ENCODE results near the gene MLIP.

MLIP gene

DNA sequence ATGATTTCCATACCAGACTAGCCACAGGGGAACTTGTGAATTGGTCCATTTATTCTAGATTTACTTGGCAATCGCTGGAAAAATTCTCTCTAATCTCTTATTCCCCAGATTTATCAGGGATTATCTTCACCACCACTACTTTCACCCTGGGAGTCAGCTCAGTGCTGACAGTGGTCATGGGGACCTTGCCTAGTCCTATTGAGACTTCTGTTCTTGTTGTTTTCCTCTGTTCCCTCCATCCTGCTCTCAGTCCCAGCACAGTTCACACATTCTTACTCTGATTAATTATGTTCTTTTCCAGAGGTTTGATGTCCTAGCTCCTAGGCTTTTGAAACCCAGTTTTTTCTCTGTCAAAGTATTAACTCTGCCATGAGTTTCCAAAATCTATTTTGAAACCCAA, 103.0 kb downstream of the MLIP start:
- Histone ChIP-seq H3K79me2 (ENCODE audit: control insufficient read depth, insufficient read depth, low read length) (no peaks in the 10 kb centered on the region), H3K27me3 (ENCODE audit: insufficient read depth, low read length, poor library complexity) (no peaks in the 10 kb centered on the region), H3K4me2 (ENCODE audit: low read length) (no peak overlapping the region), H4K8ac (ENCODE audit: low read depth, low read length) (no peak overlapping the region), H3K9ac (ENCODE audit: low read length) (no peak overlapping the region), H3K23ac (ENCODE audit: low read length) (no peak overlapping the region), H2AK5ac (ENCODE audit: low read length) (no peak overlapping the region), H3K4me1 (ENCODE audit: control insufficient read depth, low read depth, low read length) (no peaks in the 10 kb centered on the region), H3K18ac (ENCODE audit: low read length) (no peak overlapping the region), H3K56ac (ENCODE audit: low read length) (no peak overlapping the region), H4K5ac (ENCODE audit: low read length) (no peak overlapping the region), H3K4ac (ENCODE audit: low read depth, low read length) (no peak overlapping the region), H3K4me3 (ENCODE audit: low read length) (no peak overlapping the region), H3K79me1 (ENCODE audit: low read length) (no peaks in the 10 kb centered on the region), H3K27ac (ENCODE audit: low read depth, low read length) (no peak overlapping the region), H2BK120ac (ENCODE audit: low read depth, low read length) (no peak overlapping the region), H2BK15ac (replicated peaks; ENCODE audit: low read depth) (no peak overlapping the region), H3K36me3 (ENCODE audit: control insufficient read depth, insufficient read depth, low read length) (no peaks in the 10 kb centered on the region), H2BK5ac (ENCODE audit: low read length) (no peak overlapping the region)
- DNase-seq, result no peak
- no CpG with 5 or more reads among the region's 1 CpG for WGBS (ENCODE audit: extremely low coverage, insufficient coverage, low lambda C conversion rate)

DNA sequence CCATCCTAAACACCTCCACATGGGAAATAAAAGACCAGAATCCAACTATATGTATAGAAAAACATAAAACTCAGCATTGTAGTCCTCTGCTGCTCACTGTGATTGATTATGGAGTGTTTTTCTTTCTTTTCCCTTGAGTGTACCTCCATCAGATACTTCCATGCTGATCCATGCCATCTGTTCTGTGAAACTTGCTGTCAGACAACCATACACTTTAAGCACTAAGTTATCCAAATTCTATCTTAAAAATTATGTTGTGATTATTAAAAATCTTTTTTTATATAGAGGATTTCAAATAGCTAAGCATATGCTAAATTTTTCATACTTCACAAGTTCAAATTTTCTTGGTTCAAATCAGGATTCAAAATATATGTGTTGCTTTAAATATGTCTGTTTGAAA, 105.1 kb downstream of the MLIP start:
- H4K5ac ChIP-seq (ENCODE audit: low read length), result no peak overlapping the region
- H3K27me3 ChIP-seq (ENCODE audit: insufficient read depth, low read length, poor library complexity), result no peaks in the 10 kb centered on the region
- no peak overlapping the region for H3K27ac ChIP-seq (ENCODE audit: low read depth, low read length)
- no peak overlapping the region for H3K23ac ChIP-seq (ENCODE audit: low read length)
- H2AK5ac ChIP-seq (ENCODE audit: low read length), result no peak overlapping the region
- no peak overlapping the region for H3K56ac ChIP-seq (ENCODE audit: low read length)
- H3K4me2 ChIP-seq (ENCODE audit: low read length), result no peak overlapping the region
- no peaks in the 10 kb centered on the region for H3K79me1 ChIP-seq (ENCODE audit: low read length)
- H3K4me3 ChIP-seq (ENCODE audit: low read length), result no peak overlapping the region
- no peak overlapping the region for H2BK120ac ChIP-seq (ENCODE audit: low read depth, low read length)
- no peak overlapping the region for H3K9ac ChIP-seq (ENCODE audit: low read length)
- H3K4me1 ChIP-seq (ENCODE audit: control insufficient read depth, low read depth, low read length), result no peaks in the 10 kb centered on the region
- H3K4ac ChIP-seq (ENCODE audit: low read depth, low read length), result no peak overlapping the region
- H4K8ac ChIP-seq (ENCODE audit: low read depth, low read length), result no peak overlapping the region
- H3K36me3 ChIP-seq (ENCODE audit: control insufficient read depth, insufficient read depth, low read length), result no peaks in the 10 kb centered on the region
- H3K18ac ChIP-seq (ENCODE audit: low read length), result no peak overlapping the region
- no peak overlapping the region for H2BK5ac ChIP-seq (ENCODE audit: low read length)
- no peak for DNase-seq
- H2BK15ac ChIP-seq (replicated peaks; ENCODE audit: low read depth), result no peak overlapping the region
- H3K79me2 ChIP-seq (ENCODE audit: control insufficient read depth, insufficient read depth, low read length), result no peaks in the 10 kb centered on the region

DNA sequence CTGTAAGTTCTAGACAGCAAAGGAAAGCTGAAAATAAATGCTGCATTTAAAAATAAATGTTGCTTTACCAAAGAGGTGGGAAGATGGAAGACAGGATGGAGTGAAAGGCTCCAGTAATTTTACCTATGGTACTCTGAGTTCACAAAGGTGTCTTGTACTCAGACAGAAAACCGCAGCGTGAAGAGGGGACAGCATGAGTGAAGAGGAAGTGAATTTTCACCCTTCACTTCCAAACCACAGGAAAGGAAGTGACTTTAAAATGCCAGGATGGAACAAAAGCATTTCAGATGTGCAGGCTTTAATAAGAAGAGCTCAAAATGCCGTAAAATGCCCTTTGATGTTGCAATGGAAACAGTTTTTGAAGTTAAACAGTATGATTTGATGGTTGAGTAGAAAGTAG, 105.8 kb downstream of the MLIP start:
- no peak overlapping the region for H3K56ac ChIP-seq (ENCODE audit: low read length)
- H3K27ac ChIP-seq (ENCODE audit: low read depth, low read length), result no peak overlapping the region
- no peak overlapping the region for H2AK5ac ChIP-seq (ENCODE audit: low read length)
- no peak overlapping the region for H2BK120ac ChIP-seq (ENCODE audit: low read depth, low read length)
- H4K5ac ChIP-seq (ENCODE audit: low read length), result no peak overlapping the region
- no peak overlapping the region for H2BK15ac ChIP-seq (replicated peaks; ENCODE audit: low read depth)
- H3K4me2 ChIP-seq (ENCODE audit: low read length), result no peak overlapping the region
- H3K79me2 ChIP-seq (ENCODE audit: control insufficient read depth, insufficient read depth, low read length), result no peaks in the 10 kb centered on the region
- no peak overlapping the region for H3K9ac ChIP-seq (ENCODE audit: low read length)
- H3K4me3 ChIP-seq (ENCODE audit: low read length), result no peak overlapping the region
- WGBS (ENCODE audit: extremely low coverage, insufficient coverage, low lambda C conversion rate), result no CpG with 5 or more reads among the region's 3 CpGs
- no peak overlapping the region for H3K18ac ChIP-seq (ENCODE audit: low read length)
- no peak overlapping the region for H2BK5ac ChIP-seq (ENCODE audit: low read length)
- H3K23ac ChIP-seq (ENCODE audit: low read length), result no peak overlapping the region
- H3K4ac ChIP-seq (ENCODE audit: low read depth, low read length), result no peak overlapping the region
- no peaks in the 10 kb centered on the region for H3K36me3 ChIP-seq (ENCODE audit: control insufficient read depth, insufficient read depth, low read length)
- no peaks in the 10 kb centered on the region for H3K27me3 ChIP-seq (ENCODE audit: insufficient read depth, low read length, poor library complexity)
- no peak overlapping the region for H4K8ac ChIP-seq (ENCODE audit: low read depth, low read length)
- no peaks in the 10 kb centered on the region for H3K4me1 ChIP-seq (ENCODE audit: control insufficient read depth, low read depth, low read length)
- no peak for DNase-seq
- no peaks in the 10 kb centered on the region for H3K79me1 ChIP-seq (ENCODE audit: low read length)

GRCh38 chr6:54222217-54222616, 111.0 kb downstream of the MLIP start:
- H3K9ac ChIP-seq (ENCODE audit: low read length), result no peak overlapping the region
- H3K36me3 ChIP-seq (ENCODE audit: control insufficient read depth, insufficient read depth, low read length), result no peaks in the 10 kb centered on the region
- H3K27ac ChIP-seq (ENCODE audit: low read depth, low read length), result no peak overlapping the region
- no peak overlapping the region for H3K4me3 ChIP-seq (ENCODE audit: low read length)
- no peaks in the 10 kb centered on the region for H3K4me1 ChIP-seq (ENCODE audit: control insufficient read depth, low read depth, low read length)
- H3K4ac ChIP-seq (ENCODE audit: low read depth, low read length), result no peak overlapping the region
- no peak overlapping the region for H2BK15ac ChIP-seq (replicated peaks; ENCODE audit: low read depth)
- no peaks in the 10 kb centered on the region for H3K27me3 ChIP-seq (ENCODE audit: insufficient read depth, low read length, poor library complexity)
- no peak overlapping the region for H2BK5ac ChIP-seq (ENCODE audit: low read length)
- H3K4me2 ChIP-seq (ENCODE audit: low read length), result no peak overlapping the region
- H3K18ac ChIP-seq (ENCODE audit: low read length), result no peak overlapping the region
- H2BK120ac ChIP-seq (ENCODE audit: low read depth, low read length), result no peak overlapping the region
- H4K8ac ChIP-seq (ENCODE audit: low read depth, low read length), result no peak overlapping the region
- no peak overlapping the region for H2AK5ac ChIP-seq (ENCODE audit: low read length)
- WGBS (ENCODE audit: extremely low coverage, insufficient coverage, low lambda C conversion rate), result no CpG with 5 or more reads among the region's 1 CpG
- no peak overlapping the region for H4K5ac ChIP-seq (ENCODE audit: low read length)
- H3K79me1 ChIP-seq (ENCODE audit: low read length), result no peaks in the 10 kb centered on the region
- H3K56ac ChIP-seq (ENCODE audit: low read length), result no peak overlapping the region
- DNase-seq, result no peak
- no peak overlapping the region for H3K23ac ChIP-seq (ENCODE audit: low read length)
- H3K79me2 ChIP-seq (ENCODE audit: control insufficient read depth, insufficient read depth, low read length), result no peaks in the 10 kb centered on the region

DNA sequence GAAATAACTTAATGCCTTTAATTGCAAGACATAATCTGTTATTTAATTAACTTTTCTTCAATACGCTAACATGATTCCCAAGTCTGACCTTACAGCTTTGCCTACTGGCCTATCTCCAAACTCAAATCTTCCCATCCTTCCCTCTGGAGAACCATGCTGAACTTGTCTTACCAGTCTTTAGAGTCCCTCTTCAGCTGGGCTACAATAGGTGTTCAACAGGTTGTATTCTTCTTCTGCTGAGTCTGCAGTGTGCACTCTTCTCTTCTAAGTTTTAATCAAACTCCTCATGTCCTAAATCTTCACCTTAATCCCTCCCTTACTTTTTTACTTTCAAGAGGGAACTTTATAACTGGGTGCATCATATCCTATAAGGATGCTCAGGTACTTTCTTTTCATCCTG, 121.5 kb downstream of the MLIP start:
- Histone ChIP-seq H3K4me1 (ENCODE audit: control insufficient read depth, low read depth, low read length) (no peaks in the 10 kb centered on the region), H3K23ac (ENCODE audit: low read length) (no peak overlapping the region), H3K4me3 (ENCODE audit: low read length) (no peak overlapping the region), H4K5ac (ENCODE audit: low read length) (no peak overlapping the region), H2AK5ac (ENCODE audit: low read length) (no peak overlapping the region), H3K18ac (ENCODE audit: low read length) (no peak overlapping the region), H3K4ac (ENCODE audit: low read depth, low read length) (no peak overlapping the region), H3K4me2 (ENCODE audit: low read length) (no peak overlapping the region), H2BK120ac (ENCODE audit: low read depth, low read length) (no peak overlapping the region), H2BK5ac (ENCODE audit: low read length) (no peak overlapping the region), H3K27me3 (ENCODE audit: insufficient read depth, low read length, poor library complexity) (no peaks in the 10 kb centered on the region), H3K27ac (ENCODE audit: low read depth, low read length) (no peak overlapping the region), H3K36me3 (ENCODE audit: control insufficient read depth, insufficient read depth, low read length) (no peaks in the 10 kb centered on the region), H4K8ac (ENCODE audit: low read depth, low read length) (no peak overlapping the region), H2BK15ac (replicated peaks; ENCODE audit: low read depth) (no peak overlapping the region), H3K56ac (ENCODE audit: low read length) (no peak overlapping the region), H3K79me2 (ENCODE audit: control insufficient read depth, insufficient read depth, low read length) (no peaks in the 10 kb centered on the region), H3K9ac (ENCODE audit: low read length) (no peak overlapping the region), H3K79me1 (ENCODE audit: low read length) (no peaks in the 10 kb centered on the region)
- DNase-seq, result no peak
- WGBS (ENCODE audit: extremely low coverage, insufficient coverage, low lambda C conversion rate), result no CpG with 5 or more reads among the region's 1 CpG

- H3K4me1 ChIP-seq (ENCODE audit: control insufficient read depth, low read depth, low read length), result no peaks in the 10 kb centered on the region
- H2BK5ac ChIP-seq (ENCODE audit: low read length), result no peak overlapping the region
- no peaks in the 10 kb centered on the region for H3K79me1 ChIP-seq (ENCODE audit: low read length)
- no peak overlapping the region for H3K4ac ChIP-seq (ENCODE audit: low read depth, low read length)
- no CpG with 5 or more reads among the region's 2 CpGs for WGBS (ENCODE audit: extremely low coverage, insufficient coverage, low lambda C conversion rate)
- H3K36me3 ChIP-seq (ENCODE audit: control insufficient read depth, insufficient read depth, low read length), result no peaks in the 10 kb centered on the region
- no peak overlapping the region for H4K8ac ChIP-seq (ENCODE audit: low read depth, low read length)
- H3K27me3 ChIP-seq (ENCODE audit: insufficient read depth, low read length, poor library complexity), result no peaks in the 10 kb centered on the region
- H3K27ac ChIP-seq (ENCODE audit: low read depth, low read length), result no peak overlapping the region
- no peak overlapping the region for H3K4me2 ChIP-seq (ENCODE audit: low read length)
- H3K79me2 ChIP-seq (ENCODE audit: control insufficient read depth, insufficient read depth, low read length), result no peaks in the 10 kb centered on the region
- H4K5ac ChIP-seq (ENCODE audit: low read length), result no peak overlapping the region
- H3K18ac ChIP-seq (ENCODE audit: low read length), result no peak overlapping the region
- no peak overlapping the region for H3K9ac ChIP-seq (ENCODE audit: low read length)
- DNase-seq, result no peak
- H2BK15ac ChIP-seq (replicated peaks; ENCODE audit: low read depth), result no peak overlapping the region
- no peak overlapping the region for H3K56ac ChIP-seq (ENCODE audit: low read length)
- H3K23ac ChIP-seq (ENCODE audit: low read length), result no peak overlapping the region
- no peak overlapping the region for H2BK120ac ChIP-seq (ENCODE audit: low read depth, low read length)
- H2AK5ac ChIP-seq (ENCODE audit: low read length), result no peak overlapping the region
- H3K4me3 ChIP-seq (ENCODE audit: low read length), result no peak overlapping the region
Measured at GRCh38 chr6:54234539-54234938, 123.3 kb downstream of the MLIP start.
